HG03045 (cell line): ENCODE results near the gene SSTR3.
"Not testable (repeated sequence)": the region's sequence is repeated elsewhere in the genome, so short reads cannot be mapped to it uniquely, and the experiment has no call there.

Experiments used
- ATAC-seq: cut with Tn5 transposase; IDR thresholded peaks from one replicate; pipeline ENCODE4 v1.9.1; 2021; ENCODE audit warnings: mild to moderate bottlenecking, moderate library complexity; ENCODE audit not compliant: unreplicated experiment

SSTR3 gene

DNA sequence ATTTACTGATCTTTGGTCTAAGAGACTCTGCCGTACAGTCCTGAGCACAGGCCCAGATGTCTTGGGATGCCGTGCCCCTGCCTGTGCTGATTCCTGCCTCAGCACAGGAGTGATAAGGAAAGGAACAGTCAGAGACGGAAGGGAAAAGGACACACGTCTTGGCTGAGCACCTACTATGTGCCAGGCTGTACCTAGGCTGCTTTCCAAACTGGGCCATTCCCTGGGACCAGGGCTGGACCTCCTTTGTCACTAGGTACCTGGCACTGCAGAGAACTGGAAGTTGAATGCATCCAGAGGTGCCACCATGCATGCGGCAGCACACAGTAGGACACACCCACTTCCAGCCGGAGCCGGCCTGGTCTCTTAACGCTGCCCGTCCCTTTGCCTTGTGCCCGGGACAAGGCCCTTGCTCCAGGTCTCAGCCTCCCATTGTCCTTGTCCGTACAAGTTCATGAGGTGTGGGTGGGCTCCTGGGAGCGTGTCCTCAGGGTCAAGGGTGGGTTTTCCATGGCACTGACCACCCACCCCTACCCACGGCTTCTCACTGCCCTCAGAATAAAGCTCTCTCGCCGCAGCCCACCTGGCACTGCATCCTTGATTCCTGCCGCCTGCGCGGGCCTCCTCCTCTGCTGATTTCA lies 1.1 kb upstream of the SSTR3 start:
- ATAC-seq: no peak

DNA sequence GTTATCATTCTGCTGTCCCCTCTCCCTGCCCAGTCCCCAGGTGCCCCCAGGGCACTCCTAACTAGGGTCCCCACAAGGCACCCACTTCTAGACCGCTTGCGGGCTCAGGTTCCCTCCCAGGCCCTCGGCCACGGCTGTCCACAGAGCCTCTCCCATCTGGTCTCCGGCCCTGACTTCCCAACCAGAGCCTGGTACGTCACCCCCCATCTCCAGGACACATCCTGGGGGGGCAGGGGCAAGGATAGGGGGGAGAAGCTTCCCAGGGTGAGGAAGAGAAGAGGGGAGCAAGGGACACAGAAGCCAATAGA lies 457 bp downstream of the SSTR3 start:
- no peak for ATAC-seq

- ATAC-seq: no peak
Observed at GRCh38 chr22:37211075-37211865, 1.0 kb downstream of the SSTR3 start.

DNA sequence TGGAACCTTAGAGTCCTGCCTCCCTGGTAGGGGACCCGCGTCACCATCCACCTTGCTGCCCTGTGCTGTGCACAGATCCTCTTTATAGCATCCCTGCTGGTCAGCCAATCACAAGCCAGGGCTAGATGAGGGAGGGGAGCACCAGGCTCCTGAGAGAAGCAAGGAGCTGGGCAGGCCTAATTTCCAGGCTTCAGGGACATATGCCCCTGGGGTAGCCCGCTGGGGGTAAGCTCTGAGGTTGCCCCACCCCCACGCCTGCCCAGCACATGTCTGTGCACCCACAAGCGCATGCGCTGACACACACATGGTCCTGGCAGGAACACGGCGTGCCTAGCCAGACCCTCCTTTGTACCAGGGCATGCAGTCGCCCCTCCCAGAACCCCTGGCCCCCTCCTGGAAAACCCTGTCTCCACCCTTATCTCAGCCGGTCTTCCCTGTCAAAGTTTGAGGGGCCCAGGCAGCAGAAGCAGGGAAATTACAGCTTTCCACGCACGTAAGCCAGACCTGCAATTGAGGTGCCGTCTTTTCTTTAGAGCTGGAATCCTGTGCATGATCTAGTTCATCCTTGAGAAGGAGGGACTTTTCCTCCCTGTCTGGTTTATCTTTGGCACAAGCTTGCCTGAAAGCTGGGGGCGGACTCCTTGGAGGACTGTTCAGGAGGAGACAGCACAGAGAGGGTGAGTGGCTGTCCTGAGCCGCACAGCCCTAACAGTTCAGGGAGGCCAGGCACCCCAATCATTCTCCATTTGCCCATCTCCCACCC lies 2.1 kb downstream of the SSTR3 start:
- ATAC-seq: no peak

- ATAC-seq: no peak
Observed at GRCh38 chr22:37209140-37209845, 3.0 kb downstream of the SSTR3 start.

GRCh38 chr22:37208401-37209139 lies 3.7 kb downstream of the SSTR3 start:
- no peak for ATAC-seq

- no peak for ATAC-seq
Observed at GRCh38 chr22:37207981-37208380, 4.3 kb downstream of the SSTR3 start.

GRCh38 chr22:37206841-37207821 lies 5.1 kb downstream of the SSTR3 start:
- ATAC-seq: no peak

GRCh38 chr22:37206118-37206840 lies 6.0 kb downstream of the SSTR3 start:
- no peak for ATAC-seq

DNA sequence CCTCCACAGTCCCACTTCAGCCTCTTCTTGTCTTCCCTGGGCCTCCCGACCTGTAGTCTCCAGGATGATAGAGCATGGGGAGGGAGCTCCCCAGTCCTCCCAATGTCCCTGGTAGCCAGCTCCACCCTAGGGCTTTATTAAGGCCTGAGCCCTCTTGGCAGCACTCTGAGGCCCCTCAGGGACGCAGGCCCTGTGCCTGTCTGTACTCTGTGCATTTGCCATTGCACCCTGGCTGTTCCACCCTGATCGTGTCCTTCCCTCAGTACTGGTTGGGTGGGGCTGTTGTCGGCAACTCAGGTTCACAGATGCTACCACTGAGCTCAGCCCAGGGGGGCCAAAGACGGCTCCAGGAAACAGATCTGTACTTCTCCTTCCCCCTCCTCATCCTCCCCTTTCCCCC lies 7.2 kb downstream of the SSTR3 start:
- no peak for ATAC-seq

- no peak for ATAC-seq
Observed at GRCh38 chr22:37204045-37204655, 8.1 kb downstream of the SSTR3 start.

DNA sequence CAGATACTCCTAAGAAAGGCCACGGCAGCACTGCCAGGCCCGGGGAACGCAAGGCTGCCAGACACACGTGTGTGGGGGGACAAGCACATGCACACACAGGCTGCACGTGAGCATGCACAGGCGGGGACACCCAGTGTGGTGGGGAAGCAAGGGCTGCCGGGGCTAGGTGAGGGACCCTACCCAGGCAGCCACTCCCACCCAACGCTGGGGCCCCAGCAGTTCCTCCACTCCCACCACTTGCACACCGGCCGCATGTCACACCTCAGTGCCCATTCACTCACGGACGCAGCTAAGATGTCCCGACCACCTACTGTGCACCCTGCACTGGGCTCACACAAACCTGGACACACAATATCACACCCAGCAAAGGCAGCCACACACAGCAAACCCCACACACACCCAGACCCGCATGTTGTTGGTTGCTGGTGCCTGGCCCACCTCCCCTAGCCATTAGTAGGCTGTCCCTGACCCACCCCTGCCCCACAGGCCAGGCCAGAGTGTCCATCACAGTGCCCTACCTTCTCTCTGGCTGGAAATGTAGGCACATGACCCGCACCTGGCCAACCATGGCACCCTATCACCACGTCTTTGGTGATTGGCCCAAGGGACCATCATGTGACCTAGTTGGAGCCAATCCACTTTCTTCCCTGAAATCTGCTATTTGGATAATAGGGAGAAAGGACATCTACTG lies 8.8 kb downstream of the SSTR3 start:
- ATAC-seq: no peak

GRCh38 chr22:37202716-37203115 lies 9.6 kb downstream of the SSTR3 start:
- ATAC-seq: no peak

- no peak for ATAC-seq
Observed at GRCh38 chr22:37202001-37202555, 10.2 kb downstream of the SSTR3 start.

- ATAC-seq: not testable (repeated sequence)
Observed at GRCh38 chr22:37201443-37201820, 10.8 kb downstream of the SSTR3 start.

- ATAC-seq: peak; percentile 3
Observed at GRCh38 chr22:37199760-37200108, 12.5 kb downstream of the SSTR3 start.

DNA sequence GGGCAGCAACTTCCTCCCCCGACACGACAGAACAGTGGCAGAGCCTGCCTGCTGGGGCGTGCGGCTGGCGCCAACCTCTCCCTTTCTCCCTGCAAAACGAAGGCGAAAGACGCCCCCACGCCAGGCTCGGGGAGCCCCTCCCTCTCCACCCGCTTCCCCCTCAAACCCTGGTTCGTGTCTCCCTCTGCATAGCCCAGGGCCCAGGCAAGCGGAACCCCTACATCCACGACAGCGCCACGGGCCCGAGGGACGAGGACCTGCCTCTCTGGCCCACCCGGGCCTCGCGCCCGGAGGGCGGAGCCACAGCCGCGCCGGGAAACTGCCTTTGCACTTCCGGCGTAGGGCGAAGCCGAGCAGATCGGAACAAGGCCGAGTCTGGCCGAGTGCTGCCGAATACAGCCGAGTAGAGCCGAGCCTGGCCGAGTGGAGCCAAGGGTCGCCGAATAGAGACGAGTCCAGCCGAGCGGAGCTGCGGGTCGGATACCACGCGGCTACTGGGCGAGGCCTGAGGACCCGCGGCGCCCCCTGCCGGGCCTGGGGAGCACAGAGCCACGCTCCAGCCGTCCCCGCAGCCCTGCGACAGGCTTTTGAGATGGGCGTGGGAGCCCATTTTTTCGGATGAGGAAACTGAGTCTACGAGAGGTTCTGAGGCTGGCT lies 13.0 kb downstream of the SSTR3 start:
- ATAC-seq: peak; percentile 86
